Activated CD8-positive, alpha-beta T cell treated with anti-CD3 and anti-CD28 coated beads for 36 hours (primary cell): Measurements from ENCODE around the gene LIMS1. TPM values are rescaled to one million over a fixed set of nuclear protein-coding genes. Genes with fewer than 3 reads are reported as not detected.
A peak's percentile ranks its signal among the peaks of the same experiment; 100 is the strongest.

ENCODE experiments used
- ATAC-seq: fragments of 200-7000 bp; cut with Tn5 transposase; one replicate; pipeline ENCODE4 v1.10.0; 2021; ENCODE audit warnings: mild to moderate bottlenecking, moderate library complexity
- CTCF ChIA-PET: fragments of 350-600 bp; sonication (Branson Sonifier 250); formaldehyde crosslinking; loops from one replicate; lab custom pipeline; 2021; ENCODE audit warnings: antibody characterized with exemption; lab: Charles Lee
- POLR2A ChIA-PET: fragments of 350-600 bp; sonication (Branson Sonifier 250); formaldehyde crosslinking; loops from one replicate; lab custom pipeline; 2021; ENCODE audit warnings: antibody characterized with exemption; lab: Charles Lee
- DNase-seq: peaks from one replicate; pipeline ENCODE4 v3.0.0-alpha.2; 2020
- H3K27ac Mint-ChIP-seq: one replicate; pipeline ENCODE4 v1.8.0; 2021; ENCODE audit warnings: mild to moderate bottlenecking, mixed read lengths
- H3K27me3 Mint-ChIP-seq: one replicate; pipeline ENCODE4 v1.8.0; 2021; ENCODE audit warnings: mixed read lengths
- H3K36me3 Mint-ChIP-seq: one replicate; pipeline ENCODE4 v1.8.0; 2021; ENCODE audit warnings: low read depth, mixed read lengths
- H3K4me1 Mint-ChIP-seq: one replicate; pipeline ENCODE4 v1.8.0; 2021; ENCODE audit warnings: low read depth, mixed read lengths
- H3K4me3 Mint-ChIP-seq: one replicate; pipeline ENCODE4 v1.8.0; 2021; ENCODE audit warnings: mild to moderate bottlenecking, moderate library complexity, mixed read lengths
- H3K9me3 Mint-ChIP-seq: one replicate; pipeline ENCODE4 v1.8.0; 2021; ENCODE audit warnings: mixed read lengths
- intact Hi-C: fragments of 100-400 bp; cut with micrococcal nuclease; formaldehyde crosslinking; loops from one replicate; pipeline ENCODE4 v1.10.0; 2022
- total RNA-seq, 2 experiments: library from RNA; stranded (reverse); gene quantifications; one replicate each; pipeline ENCODE4 v1.2.3, GENCODE V29; 2021
- TF ChIP-seq, protein P1 (sequence below): fragments of 200-600 bp; IDR thresholded peaks from one replicate; pipeline ENCODE4 v1.8.0; 2022; ENCODE audit warnings: antibody characterized with exemption, mild to moderate bottlenecking

Gene LIMS1
- total RNA-seq, 2 experiments from 2014 or later, result 48.1 to 51.7 TPM

DNA sequence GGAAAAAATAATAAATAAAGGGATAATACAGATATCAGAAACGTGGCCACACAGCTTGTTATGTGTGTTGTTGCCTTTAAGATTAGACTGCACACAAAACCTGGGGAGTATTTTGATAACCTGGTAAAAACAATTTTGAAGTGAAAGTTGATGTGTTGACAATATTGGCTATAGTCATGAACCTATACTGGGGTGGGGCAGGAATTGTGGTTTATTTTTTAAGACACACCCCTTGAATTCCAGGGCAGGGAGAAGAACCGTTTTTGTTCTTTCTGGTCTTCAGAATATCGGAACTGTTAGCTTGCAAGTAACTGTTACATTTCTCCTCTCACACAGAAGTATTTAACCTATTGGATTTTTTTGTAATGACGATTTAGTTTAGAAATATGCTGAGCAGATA is 80.4 kb downstream of the LIMS1 start:
- no peak for DNase-seq
- no peaks in the 10 kb centered on the region for H3K27me3 Mint-ChIP-seq
- ChIA-PET CTCF (interaction anchor here (0.8 to 10.4 kb wide), 5 partner anchors 9 to 30 kb away, joined by 3 to 120 read pairs (median 3); no protein-coding TSS in a partner anchor), POLR2A (interaction anchor here (1.0 kb wide), 1 partner anchor 19 kb away, joined by 3 read pairs; no protein-coding TSS in a partner anchor)
- no peak overlapping the region for H3K4me3 Mint-ChIP-seq
- ATAC-seq, result no peak
- TF ChIP-seq, protein P1, sequence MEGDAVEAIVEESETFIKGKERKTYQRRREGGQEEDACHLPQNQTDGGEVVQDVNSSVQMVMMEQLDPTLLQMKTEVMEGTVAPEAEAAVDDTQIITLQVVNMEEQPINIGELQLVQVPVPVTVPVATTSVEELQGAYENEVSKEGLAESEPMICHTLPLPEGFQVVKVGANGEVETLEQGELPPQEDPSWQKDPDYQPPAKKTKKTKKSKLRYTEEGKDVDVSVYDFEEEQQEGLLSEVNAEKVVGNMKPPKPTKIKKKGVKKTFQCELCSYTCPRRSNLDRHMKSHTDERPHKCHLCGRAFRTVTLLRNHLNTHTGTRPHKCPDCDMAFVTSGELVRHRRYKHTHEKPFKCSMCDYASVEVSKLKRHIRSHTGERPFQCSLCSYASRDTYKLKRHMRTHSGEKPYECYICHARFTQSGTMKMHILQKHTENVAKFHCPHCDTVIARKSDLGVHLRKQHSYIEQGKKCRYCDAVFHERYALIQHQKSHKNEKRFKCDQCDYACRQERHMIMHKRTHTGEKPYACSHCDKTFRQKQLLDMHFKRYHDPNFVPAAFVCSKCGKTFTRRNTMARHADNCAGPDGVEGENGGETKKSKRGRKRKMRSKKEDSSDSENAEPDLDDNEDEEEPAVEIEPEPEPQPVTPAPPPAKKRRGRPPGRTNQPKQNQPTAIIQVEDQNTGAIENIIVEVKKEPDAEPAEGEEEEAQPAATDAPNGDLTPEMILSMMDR, result no peak
- no peaks in the 10 kb centered on the region for H3K9me3 Mint-ChIP-seq
- peak overlapping the region; percentile 16 for H3K27ac Mint-ChIP-seq
- H3K4me1 Mint-ChIP-seq, result peaks cover 66% of the 10 kb centered on the region
- no peaks in the 10 kb centered on the region for H3K36me3 Mint-ChIP-seq
- intact Hi-C loops, result no loop called here

DNA sequence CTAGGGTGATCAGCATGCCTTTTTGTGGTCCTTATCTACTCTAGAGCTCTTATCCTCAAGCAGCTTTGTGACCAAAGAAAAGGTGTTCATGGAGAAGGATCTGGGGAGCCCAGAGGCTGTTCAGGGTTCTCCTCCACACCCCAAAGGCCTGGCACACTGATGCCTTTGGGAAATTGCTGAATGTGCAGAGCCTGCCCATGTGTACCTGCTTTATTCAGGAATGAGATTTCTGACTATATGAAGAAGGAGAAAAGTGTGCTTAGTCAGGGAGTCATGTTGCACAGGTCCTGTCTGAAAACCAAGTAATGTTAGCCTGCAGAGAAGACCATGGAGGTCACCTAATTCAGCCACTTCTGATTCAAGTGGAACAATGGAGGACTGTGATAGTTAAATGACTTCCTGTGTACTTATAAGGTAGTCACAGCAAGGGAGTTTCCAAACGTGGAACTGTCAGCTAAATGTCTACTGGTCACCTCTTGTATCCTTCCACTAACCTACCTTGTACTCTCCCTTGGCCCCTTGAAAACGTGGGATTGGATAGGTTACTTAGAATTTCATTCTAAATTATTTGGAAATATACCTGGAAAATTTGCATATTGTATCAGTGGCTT is 81.3 kb downstream of the LIMS1 start:
- intact Hi-C loops, result no loop called here
- DNase-seq (no peak), ATAC-seq (no peak)
- ChIA-PET POLR2A (interaction anchor here (1.0 to 1.7 kb wide), 3 partner anchors 11 to 21 kb away, joined by 3 to 5 read pairs (median 4); no protein-coding TSS in a partner anchor), CTCF (interaction anchor here (0.8 to 10.4 kb wide), 3 partner anchors 15 to 22 kb away, joined by 3 to 120 read pairs (median 4); no protein-coding TSS in a partner anchor)
- H3K27me3 Mint-ChIP-seq, result no peaks in the 10 kb centered on the region
- H3K4me3 Mint-ChIP-seq, result no peak overlapping the region
- H3K36me3 Mint-ChIP-seq, result no peaks in the 10 kb centered on the region
- no peaks in the 10 kb centered on the region for H3K9me3 Mint-ChIP-seq
- TF ChIP-seq, protein P1, result no peak
- peak overlapping the region; percentile 38 for H3K27ac Mint-ChIP-seq
- H3K4me1 Mint-ChIP-seq, result peaks cover 74% of the 10 kb centered on the region

DNA sequence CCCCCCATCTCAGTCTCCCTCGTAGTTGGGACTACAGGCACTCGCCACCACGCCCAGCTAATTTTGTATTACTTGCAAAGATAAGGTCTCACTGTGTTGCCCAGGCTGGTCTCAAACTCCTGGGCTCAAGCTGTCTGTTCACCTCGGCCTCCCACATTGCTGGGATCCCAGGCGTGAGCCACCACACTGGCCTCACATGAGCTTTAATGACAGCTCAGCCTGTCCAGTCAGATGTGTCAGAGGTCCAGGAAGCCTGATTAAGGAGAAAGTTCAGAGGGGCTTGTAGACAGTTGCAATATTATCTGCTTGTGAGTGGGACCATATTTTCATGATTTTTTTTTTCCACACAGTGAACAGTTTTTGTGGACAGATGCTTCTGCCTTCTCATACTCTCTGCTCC is 82.0 kb downstream of the LIMS1 start:
- Mint-ChIP-seq H3K4me1 (peaks cover 77% of the 10 kb centered on the region), H3K4me3 (no peak overlapping the region), H3K9me3 (no peaks in the 10 kb centered on the region), H3K27ac (peak overlapping the region; percentile 16), H3K27me3 (no peaks in the 10 kb centered on the region), H3K36me3 (no peaks in the 10 kb centered on the region)
- ATAC-seq (no peak), DNase-seq (no peak)
- POLR2A ChIA-PET, result interaction anchor here (1.2 to 1.7 kb wide), 2 partner anchors 10 to 22 kb away, joined by 4 to 5 read pairs; no protein-coding TSS in a partner anchor
- TF ChIP-seq, protein P1, result no peak
- intact Hi-C loops, result no loop called here
- CTCF ChIA-PET, result interaction anchor here (0.9 to 10.4 kb wide), 4 partner anchors 10 to 22 kb away, joined by 5 to 120 read pairs (median 6); no protein-coding TSS in a partner anchor

DNA sequence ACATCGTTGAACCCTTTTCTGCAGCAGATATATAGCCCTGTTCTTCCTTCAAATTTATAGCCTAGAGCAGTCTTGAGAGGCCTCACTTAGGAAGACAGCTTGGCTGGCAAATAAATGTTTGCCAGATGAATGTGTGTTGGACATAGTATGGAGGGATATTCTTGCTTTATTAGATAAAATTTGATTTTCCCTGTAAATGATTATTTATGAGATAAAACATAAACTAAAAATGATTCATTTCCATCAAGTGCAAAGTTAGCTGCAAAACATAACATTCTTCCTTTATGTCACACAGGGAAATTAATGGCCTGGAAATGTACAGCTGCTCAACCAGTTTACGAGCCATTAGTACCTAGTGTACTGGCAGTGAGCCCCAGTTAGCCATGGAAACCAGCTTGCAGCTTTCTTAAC is 82.5 kb downstream of the LIMS1 start:
- TF ChIP-seq, protein P1, result no peak
- Mint-ChIP-seq H3K4me1 (peaks cover 81% of the 10 kb centered on the region), H3K27me3 (no peaks in the 10 kb centered on the region), H3K9me3 (no peaks in the 10 kb centered on the region), H3K36me3 (no peaks in the 10 kb centered on the region), H3K27ac (peak overlapping the region; percentile 16), H3K4me3 (no peak overlapping the region)
- ChIA-PET CTCF (interaction anchor here (0.9 to 10.4 kb wide), 5 partner anchors 8 to 23 kb away, joined by 3 to 120 read pairs (median 5); no protein-coding TSS in a partner anchor), POLR2A (interaction anchor here (0.7 to 1.7 kb wide), 4 partner anchors 10 to 46 kb away, joined by 3 to 5 read pairs (median 4); no protein-coding TSS in a partner anchor)
- intact Hi-C loops, result no loop called here
- ATAC-seq (no peak), DNase-seq (no peak)

DNA sequence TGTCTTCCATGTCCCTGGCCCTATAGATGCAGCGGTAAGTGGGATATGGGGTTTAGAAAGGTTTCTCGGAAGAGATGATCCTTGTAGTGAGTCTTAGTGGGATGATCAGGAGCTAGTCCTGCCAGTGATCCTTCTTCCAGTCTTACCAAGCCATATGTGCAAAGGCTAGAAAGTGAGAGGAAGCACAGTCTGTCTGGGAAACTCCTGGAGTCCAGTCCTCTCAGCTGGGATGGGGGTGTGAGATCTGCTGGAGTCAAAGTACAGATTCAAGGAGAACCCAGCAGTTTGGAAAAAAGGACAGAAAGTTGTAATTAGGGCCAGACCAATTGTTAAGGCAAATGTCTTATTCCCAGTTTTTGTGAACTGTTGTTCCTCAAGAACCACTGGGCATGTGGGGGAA is 83.3 kb downstream of the LIMS1 start:
- H3K4me1 Mint-ChIP-seq, result peaks cover 80% of the 10 kb centered on the region
- no peak for ATAC-seq
- no peaks in the 10 kb centered on the region for H3K9me3 Mint-ChIP-seq
- POLR2A ChIA-PET, result interaction anchor here (0.9 to 1.7 kb wide), 2 partner anchors 19 to 23 kb away, joined by 3 to 5 read pairs; no protein-coding TSS in a partner anchor
- H3K4me3 Mint-ChIP-seq, result no peak overlapping the region
- CTCF ChIA-PET, result interaction anchor here (0.9 to 10.4 kb wide), 5 partner anchors 9 to 23 kb away, joined by 3 to 120 read pairs (median 5); no protein-coding TSS in a partner anchor
- no peaks in the 10 kb centered on the region for H3K27me3 Mint-ChIP-seq
- DNase-seq, result no peak
- intact Hi-C loops, result no loop called here
- no peaks in the 10 kb centered on the region for H3K36me3 Mint-ChIP-seq
- TF ChIP-seq, protein P1, result no peak
- peak overlapping the region; percentile 95 for H3K27ac Mint-ChIP-seq
